Mucosa of rectum (tissue), 2 donors: ENCODE measurements around the gene FBXO44.

Source experiments
- H3K27ac ChIP-seq, 2 donors: one replicate each; pipeline ENCODE4 v1.7.0; 2013; ENCODE audit warnings: inconsistent platforms in 2 of 2, low read depth in 2 of 2, low read length in 2 of 2
- H3K27me3 ChIP-seq, 2 donors: one replicate each; pipeline ENCODE4 v1.7.0; 2013; ENCODE audit warnings: low read length in 2 of 2; ENCODE audit not compliant: control insufficient read depth in 2 of 2, insufficient read depth in 2 of 2
- H3K36me3 ChIP-seq, 2 donors: one replicate each; pipeline ENCODE4 v1.7.0; 2013; ENCODE audit warnings: low read length in 2 of 2; ENCODE audit not compliant: control insufficient read depth in 2 of 2, insufficient read depth in 2 of 2
- H3K4me1 ChIP-seq, 2 donors: one replicate each; pipeline ENCODE4 v1.7.0; 2013; ENCODE audit warnings: low read length in 2 of 2, mild to moderate bottlenecking in 1 of 2; ENCODE audit not compliant: control insufficient read depth in 2 of 2, insufficient read depth in 2 of 2
- H3K4me3 ChIP-seq, 2 donors: one replicate each; pipeline ENCODE4 v1.7.0; 2013; ENCODE audit warnings: low read length in 2 of 2
- H3K9ac ChIP-seq, 2 donors: one replicate each; pipeline ENCODE4 v1.7.0; 2013; ENCODE audit warnings: low read length in 2 of 2, low read depth in 1 of 2, mild to moderate bottlenecking in 1 of 2
- H3K9me3 ChIP-seq, 2 donors: one replicate each; pipeline ENCODE4 v1.7.0; 2013; ENCODE audit warnings: low read length in 2 of 2; ENCODE audit not compliant: control insufficient read depth in 2 of 2
- donor health status: healthy.
- donor health status: Normal muscosa, but diverticular disease.

Gene FBXO44

GRCh38 chr1:11648039-11648438 lies 6.6 kb upstream of the FBXO44 start:
- no peak overlapping the region for H3K4me3 ChIP-seq
- H3K9ac ChIP-seq, result no peak overlapping the region
- peaks cover 3 to 15% of the 10 kb centered on the region in 2 donors for H3K4me1 ChIP-seq
- no peak overlapping the region for H3K27ac ChIP-seq
- H3K9me3 ChIP-seq, result no peaks in the 10 kb centered on the region
- H3K27me3 ChIP-seq, result peaks cover 8 to 39% of the 10 kb centered on the region in 2 donors
- no peaks in the 10 kb centered on the region for H3K36me3 ChIP-seq

GRCh38 chr1:11648732-11649158 lies 5.9 kb upstream of the FBXO44 start:
- Histone ChIP-seq H3K9me3 (no peaks in the 10 kb centered on the region), H3K27ac (no peak overlapping the region), H3K4me3 (no peak overlapping the region), H3K27me3 (peaks cover 8 to 39% of the 10 kb centered on the region in 2 donors), H3K9ac (no peak overlapping the region), H3K36me3 (no peaks in the 10 kb centered on the region), H3K4me1 (peaks cover 3 to 15% of the 10 kb centered on the region in 2 donors)

GRCh38 chr1:11649237-11649623 lies 5.4 kb upstream of the FBXO44 start:
- Histone ChIP-seq H3K36me3 (no peaks in the 10 kb centered on the region), H3K4me1 (peaks cover 3 to 15% of the 10 kb centered on the region in 2 donors), H3K27ac (no peak overlapping the region), H3K4me3 (no peak overlapping the region), H3K27me3 (peaks cover 8 to 39% of the 10 kb centered on the region in 2 donors), H3K9ac (no peak overlapping the region), H3K9me3 (no peaks in the 10 kb centered on the region)

GRCh38 chr1:11649624-11650330 lies 4.9 kb upstream of the FBXO44 start:
- H3K4me1 ChIP-seq, result peaks cover 5 to 15% of the 10 kb centered on the region in 2 donors
- H3K9me3 ChIP-seq, result no peaks in the 10 kb centered on the region
- peaks cover 8 to 39% of the 10 kb centered on the region in 2 donors for H3K27me3 ChIP-seq
- no peaks in the 10 kb centered on the region for H3K36me3 ChIP-seq
- H3K9ac ChIP-seq, result no peak overlapping the region
- no peak overlapping the region for H3K27ac ChIP-seq
- peak overlapping the region in 1 of 2 donors; percentile 31 for H3K4me3 ChIP-seq

- peaks cover 8 to 39% of the 10 kb centered on the region in 2 donors for H3K27me3 ChIP-seq
- H3K4me3 ChIP-seq, result peak overlapping the region in 1 of 2 donors; percentile 31
- H3K9me3 ChIP-seq, result no peaks in the 10 kb centered on the region
- H3K27ac ChIP-seq, result no peak overlapping the region
- no peaks in the 10 kb centered on the region for H3K36me3 ChIP-seq
- peaks cover 8 to 19% of the 10 kb centered on the region in 2 donors for H3K4me1 ChIP-seq
- no peak overlapping the region for H3K9ac ChIP-seq
Measured at GRCh38 chr1:11650331-11650991, 4.2 kb upstream of the FBXO44 start.

- Histone ChIP-seq H3K36me3 (no peaks in the 10 kb centered on the region), H3K9me3 (no peaks in the 10 kb centered on the region), H3K27ac (no peak overlapping the region), H3K4me3 (no peak overlapping the region), H3K4me1 (peaks cover 11 to 19% of the 10 kb centered on the region in 2 donors), H3K27me3 (peaks cover 8 to 39% of the 10 kb centered on the region in 2 donors), H3K9ac (no peak overlapping the region)
Measured at GRCh38 chr1:11651017-11651416, 3.7 kb upstream of the FBXO44 start.

GRCh38 chr1:11652203-11652780 lies 2.4 kb upstream of the FBXO44 start:
- peaks cover 11 to 19% of the 10 kb centered on the region in 2 donors for H3K4me1 ChIP-seq
- H3K9me3 ChIP-seq, result no peaks in the 10 kb centered on the region
- H3K36me3 ChIP-seq, result no peaks in the 10 kb centered on the region
- no peak overlapping the region for H3K27ac ChIP-seq
- no peak overlapping the region for H3K9ac ChIP-seq
- H3K27me3 ChIP-seq, result peaks cover 8 to 30% of the 10 kb centered on the region in 2 donors
- H3K4me3 ChIP-seq, result no peak overlapping the region

- H3K27ac ChIP-seq, result no peak overlapping the region
Measured at GRCh38 chr1:11653101-11653860, 1.4 kb upstream of the FBXO44 start.

GRCh38 chr1:11653861-11654136 lies 878 bp upstream of the FBXO44 start:
- Histone ChIP-seq H3K27me3 (peaks cover 8 to 21% of the 10 kb centered on the region in 2 donors), H3K27ac (no peak overlapping the region), H3K4me3 (peak overlapping the region in 1 of 2 donors; percentile 20), H3K9me3 (no peaks in the 10 kb centered on the region), H3K36me3 (no peaks in the 10 kb centered on the region), H3K4me1 (peaks cover 11 to 14% of the 10 kb centered on the region in 2 donors), H3K9ac (no peak overlapping the region)

More at GRCh38 chr1:11653101-11653860, 1.4 kb upstream of the FBXO44 start:
- Histone ChIP-seq H3K4me1 (peaks cover 11 to 16% of the 10 kb centered on the region in 2 donors), H3K27me3 (peaks cover 8 to 25% of the 10 kb centered on the region in 2 donors), H3K9me3 (no peaks in the 10 kb centered on the region), H3K9ac (no peak overlapping the region), H3K4me3 (no peak overlapping the region), H3K36me3 (no peaks in the 10 kb centered on the region)
